GM19099 (cell line): ENCODE results near the gene IL17C.
A peak's percentile ranks its signal among the peaks of the same experiment; 100 is the strongest.

ENCODE experiments used
- POLR2A ChIP-seq: IDR thresholded peaks from 3 replicates; pipeline ENCODE4 v1.6.1; 2011; ENCODE audit warnings: low read depth; ENCODE audit not compliant: insufficient read length; ENCODE audit errors: extremely low read depth

The IL17C gene

DNA sequence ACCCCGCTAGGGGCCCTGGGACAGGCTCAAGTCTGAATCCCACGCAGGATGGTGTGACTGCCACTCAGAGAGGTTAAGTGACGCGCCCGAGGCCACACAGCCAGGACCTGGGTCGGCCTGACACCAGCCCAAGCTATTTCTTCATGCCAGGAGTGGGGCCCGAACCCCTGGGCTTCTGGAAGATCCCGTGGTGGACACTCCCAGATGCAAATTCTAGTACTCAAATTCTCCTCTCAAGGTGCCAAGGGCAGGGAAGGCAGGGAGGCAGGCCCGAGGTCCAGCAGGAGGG is 5.2 kb downstream of the IL17C start:
- no peak for TF ChIP-seq POLR2A

DNA sequence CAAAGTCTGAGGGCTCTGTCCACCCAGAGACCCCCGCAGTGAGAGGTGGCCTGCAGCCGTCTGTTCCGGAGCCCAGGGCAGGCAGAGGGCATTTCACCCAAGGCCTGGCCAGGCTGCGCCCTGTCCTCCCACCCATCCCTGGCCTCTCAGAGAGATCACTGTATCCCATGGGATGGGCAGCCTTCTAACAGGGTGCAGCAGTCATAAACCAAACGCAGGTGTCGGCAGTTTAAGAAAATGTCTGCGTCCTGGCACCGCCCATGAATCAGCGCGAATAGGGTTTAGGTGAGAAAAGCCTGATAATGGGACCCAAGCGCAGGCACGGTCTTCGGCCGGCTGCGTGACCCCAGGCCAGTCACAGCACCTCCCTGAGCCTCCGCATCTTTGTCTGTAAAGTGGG is 7.1 kb downstream of the IL17C start:
- no peak for TF ChIP-seq POLR2A

DNA sequence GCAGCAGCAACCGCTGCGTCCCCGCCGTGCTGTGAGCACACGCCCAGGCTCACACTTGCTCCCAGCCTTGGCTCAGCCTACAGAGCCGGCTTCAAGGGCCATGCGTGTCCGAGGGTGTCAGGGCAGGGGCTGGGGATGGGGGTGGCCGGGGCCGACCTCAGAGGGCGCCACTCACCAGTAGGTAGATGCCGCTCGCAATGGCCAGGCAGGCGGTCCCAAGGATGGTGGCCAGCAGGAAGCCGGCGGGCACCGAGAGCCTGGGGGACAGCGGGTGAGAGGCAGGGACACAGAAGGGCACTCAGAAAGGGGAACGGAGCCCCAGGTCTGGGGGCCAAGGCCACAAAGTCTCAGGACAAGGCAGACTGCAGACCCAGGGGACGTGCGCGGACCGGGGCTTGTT is 7.6 kb downstream of the IL17C start:
- no peak for TF ChIP-seq POLR2A

DNA sequence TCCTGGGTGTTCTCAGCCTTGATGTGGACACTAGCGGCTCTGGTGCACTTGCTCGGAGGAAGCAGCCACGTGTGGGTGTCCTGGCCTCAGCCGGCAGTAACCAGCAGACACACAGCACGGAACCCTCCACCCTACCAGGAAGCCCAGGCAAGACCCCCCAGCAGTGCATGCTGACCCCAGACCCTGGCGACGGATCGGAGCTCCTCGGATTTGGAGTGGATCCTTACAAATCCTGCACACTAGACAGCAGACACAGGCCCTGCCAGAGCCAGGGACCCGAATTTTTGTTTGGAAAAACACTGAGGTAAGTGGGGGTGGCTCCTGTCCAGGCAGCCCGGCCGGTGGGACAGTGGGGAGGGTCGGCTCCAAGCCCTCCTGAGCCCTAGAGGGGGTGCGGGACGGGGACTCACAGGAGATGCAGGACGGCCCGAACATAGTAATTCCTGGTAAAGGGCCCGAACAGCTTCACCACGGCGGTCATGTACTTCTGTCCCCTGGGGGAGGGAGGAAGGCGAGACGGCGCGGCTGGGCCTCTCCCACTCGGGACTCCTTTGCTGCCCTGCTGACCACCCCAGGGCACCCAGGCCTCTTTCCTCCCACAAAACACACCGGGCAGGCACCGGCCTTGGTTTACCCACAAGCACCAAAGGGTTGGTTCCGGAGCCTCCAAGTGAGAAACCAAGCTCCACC is 8.1 kb downstream of the IL17C start:
- peak; percentile 22 for TF ChIP-seq POLR2A

DNA sequence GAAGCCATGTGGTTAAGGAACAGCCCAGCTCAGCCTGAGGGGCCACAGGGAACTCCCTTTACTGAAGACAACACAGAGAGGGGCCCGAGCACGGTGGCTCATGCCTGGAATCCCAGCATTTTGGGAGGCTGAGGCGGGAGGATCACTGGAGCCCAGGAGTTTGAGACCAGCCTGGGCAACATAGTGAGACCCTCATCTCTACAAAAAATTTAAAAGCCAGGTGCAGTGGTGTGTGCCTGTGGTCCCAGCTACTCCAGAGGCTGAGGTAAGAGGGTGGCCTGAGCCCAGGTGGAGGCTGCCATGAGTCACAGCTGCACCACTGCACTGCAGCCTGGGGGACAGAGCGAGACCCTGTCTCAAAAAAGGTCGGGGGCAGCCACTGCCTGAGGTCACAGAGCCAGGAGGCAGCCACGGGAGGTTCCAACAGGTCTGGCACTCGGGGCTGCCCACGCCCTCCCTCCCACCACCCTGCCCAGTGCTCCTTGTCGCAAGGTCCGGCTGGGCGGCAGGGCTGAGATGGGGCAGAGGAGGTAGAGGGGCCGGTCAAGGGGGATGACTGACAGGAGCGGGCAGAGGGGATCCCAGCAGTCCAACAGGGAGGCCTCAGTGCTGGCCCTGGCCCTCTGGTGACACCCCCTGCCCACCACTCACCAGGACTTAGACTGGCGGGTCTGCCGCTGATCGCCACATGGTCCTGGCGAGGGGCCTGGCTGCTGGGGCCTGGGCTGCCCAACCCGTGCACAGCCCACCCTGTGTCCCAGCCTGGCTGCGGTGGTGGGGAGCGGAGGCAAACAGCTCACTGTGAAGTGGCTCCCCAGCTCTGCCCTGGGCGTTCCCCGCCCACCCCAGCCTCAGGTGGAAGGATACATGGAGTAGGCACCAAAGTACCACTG is 9.1 kb downstream of the IL17C start:
- peak; percentile 0 for TF ChIP-seq POLR2A

DNA sequence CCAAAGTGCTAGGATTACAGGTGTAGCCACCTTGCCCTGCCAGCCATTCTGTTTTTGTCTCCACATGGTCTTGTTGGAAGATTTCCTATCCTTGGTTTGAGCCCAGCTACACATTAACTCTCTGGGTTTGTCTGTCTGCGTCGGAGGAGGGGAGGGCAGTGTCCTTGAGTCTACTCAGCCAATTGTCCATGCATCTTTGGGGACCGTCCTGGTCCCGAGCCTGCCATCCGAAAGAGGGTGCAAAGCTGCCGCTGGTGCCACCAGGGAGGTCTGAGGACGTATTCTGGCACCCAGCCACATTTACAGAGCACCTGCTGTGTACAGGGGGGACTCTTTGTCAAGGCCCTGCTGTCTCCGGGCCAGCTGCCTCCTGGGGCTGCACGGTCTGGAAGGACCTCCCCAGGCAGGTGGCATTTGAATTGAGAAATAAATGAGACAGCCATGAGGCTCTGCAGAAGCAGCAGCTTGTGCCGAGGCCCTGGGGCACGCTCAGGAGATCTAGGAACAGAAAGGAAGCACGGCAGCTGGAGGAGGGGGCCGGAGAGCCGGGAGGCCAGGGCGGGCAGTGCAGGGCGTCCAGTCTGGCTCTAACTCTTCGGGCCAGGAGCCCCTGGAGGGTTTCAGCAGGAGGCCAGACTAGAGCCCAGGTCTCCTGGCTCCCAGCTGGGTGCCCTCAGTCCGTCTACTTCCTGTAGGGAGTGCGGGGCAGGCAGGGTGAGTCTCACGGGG is 11.0 kb downstream of the IL17C start:
- TF ChIP-seq POLR2A: peak; percentile 9

DNA sequence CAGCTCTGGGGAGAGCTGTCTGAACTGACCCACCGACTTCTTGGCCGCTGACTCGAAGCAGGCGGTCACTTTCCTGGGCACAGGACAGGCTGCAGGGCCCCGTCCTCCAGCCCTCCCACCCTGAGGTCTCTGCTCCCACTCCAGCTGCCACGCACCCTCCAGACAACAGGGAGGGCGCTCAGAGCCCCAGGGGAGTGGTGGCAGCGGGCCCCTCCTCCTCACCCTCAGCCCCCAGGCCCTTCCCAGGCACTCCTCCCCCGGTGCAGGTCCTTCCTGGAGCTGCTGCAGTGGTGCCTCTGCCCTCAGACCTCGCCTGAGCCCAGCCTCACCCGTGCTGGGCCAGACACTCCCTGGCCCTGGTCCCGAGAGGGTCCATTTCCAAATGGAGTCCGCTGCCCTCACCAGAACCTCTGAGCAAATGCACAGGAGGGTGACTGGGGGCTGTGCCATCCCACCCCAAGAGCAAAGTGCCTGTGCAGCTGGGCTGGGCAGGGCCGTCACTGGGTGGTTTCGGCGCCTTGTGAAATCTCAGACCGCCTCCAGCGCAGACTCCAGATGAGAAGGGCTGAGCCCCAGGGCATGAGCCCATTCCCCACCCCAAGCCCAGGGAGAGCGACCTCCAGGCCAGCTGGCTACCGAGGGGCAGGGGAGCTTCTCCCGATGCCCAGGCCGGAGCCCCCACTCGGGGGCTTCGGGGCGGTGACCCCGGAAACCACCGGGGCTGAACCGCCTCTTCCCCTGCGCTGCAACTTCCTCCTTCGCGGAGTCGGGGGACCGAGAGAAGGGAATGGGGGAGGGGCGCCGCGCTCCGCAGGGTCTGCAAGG is 11.8 kb downstream of the IL17C start:
- TF ChIP-seq POLR2A: no peak

DNA sequence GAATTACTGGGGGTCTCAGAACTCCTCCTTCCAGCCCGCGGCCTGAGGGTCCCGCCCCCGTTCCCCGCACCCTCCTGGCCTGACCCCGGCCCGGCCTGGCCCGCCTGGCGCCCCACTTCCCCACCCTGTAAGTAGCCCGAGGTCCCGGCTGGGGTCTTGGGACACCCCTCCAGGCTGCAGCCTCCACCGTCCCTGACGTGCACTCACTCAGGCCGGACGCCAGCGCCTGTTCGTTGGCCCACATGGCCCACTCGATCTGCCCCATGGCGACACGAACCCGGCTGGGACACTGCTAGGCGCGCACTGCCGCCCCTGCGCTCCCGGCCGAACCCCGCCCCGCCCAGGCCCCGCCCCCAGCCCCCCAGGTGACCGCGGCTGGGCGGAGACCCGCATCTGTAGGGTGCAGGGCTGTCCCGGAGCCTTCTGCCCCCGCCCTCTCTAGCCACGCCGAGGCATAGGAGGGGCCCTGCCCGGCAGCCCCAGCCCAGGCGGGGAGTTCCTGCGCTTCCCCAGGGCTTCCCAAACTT is 12.4 kb downstream of the IL17C start, which contains the start of gene CYBA:
Gene CYBA (minus strand): TSS at position 305 of the 527 bp plus-strand sequence. CDS start 40 bp downstream, at position 265.
- TF ChIP-seq POLR2A: peak; percentile 92

DNA sequence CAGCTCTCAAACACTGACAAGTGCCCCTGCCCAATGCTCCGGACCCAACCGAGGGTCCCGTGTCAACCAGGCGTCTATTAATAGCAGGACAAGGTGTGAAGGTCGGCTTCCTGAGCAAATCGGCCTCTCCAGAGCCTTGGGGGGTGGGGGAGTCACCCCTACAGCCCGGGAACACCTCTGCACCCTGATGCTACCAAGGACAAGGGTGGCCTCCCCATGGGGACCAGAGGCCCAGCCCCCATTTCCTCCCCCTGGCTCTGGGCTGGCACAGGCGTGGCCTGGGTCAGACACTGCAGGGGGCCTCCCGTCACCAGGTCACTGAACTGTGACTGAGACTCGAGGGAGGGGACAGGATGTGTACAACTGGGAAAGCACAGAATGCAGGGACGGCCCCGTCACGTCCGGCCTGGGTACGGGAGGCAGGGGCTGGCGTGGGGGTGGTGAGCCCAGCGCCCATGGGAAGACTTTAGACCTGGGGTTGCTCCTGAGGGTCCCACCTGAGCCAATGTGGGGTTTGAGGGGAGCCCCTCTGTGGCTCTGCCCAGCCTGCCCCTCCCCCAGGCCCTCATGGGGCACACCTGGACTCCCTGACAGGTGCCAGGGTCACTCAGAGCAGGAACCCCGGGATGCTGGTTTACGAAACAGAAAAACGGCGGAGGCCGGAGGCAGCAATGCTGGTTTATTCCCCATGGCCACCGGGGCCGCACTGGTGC is 13.1 kb downstream of the IL17C start:
- TF ChIP-seq POLR2A: peak; percentile 66

DNA sequence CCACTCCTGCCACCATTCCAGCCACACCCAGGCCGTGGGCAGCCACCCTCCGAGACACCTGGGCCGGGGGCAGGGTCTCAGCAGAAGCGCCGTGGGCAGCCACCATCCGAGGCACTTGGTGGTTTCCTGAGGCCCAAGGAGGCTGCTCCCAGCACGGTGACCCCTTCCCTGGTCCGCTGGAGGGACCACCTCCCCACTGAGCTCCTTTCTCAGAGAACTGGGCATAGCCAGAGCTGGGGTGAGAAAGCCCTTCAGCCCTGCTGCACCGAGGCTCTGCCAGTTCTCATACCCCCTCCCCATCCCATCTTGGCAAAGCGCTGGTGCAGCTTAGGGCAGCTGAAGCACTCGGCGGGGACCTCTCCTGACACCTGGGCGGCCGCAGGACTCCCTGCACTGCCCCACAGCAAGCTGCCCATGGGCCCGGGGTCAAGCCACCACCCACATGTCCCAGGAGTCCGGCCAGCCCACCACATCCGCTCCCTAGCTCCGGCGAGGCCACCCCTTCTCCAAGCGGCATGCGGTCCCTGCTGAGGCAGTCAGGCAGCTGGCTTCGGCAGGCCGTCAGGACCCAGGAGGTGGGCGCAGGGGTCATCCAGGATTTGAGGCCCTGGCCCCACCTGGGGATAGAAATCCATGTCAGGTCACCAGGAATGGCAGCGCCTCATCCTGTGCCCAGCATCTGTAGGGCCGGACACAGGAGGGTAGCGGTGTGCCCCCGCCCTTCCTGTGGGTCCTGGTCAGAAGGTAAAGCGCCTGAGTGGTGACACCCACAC is 13.8 kb downstream of the IL17C start:
- no peak for TF ChIP-seq POLR2A

DNA sequence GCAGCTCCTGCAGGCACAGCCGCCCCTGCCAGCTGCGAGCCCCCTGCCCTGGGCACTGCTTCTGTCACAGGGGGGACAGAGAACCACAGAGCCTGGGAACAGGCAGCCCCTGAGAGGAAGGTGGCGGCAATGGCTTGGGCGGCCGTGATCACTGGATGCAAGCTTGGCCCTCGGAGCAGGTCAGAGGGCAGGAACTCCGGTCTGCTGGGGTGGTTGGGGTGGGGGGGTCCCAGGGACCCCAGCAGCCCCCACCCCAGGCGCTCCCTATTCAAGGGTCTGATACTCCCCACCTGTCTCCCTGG is 14.3 kb downstream of the IL17C start:
- TF ChIP-seq POLR2A: no peak

DNA sequence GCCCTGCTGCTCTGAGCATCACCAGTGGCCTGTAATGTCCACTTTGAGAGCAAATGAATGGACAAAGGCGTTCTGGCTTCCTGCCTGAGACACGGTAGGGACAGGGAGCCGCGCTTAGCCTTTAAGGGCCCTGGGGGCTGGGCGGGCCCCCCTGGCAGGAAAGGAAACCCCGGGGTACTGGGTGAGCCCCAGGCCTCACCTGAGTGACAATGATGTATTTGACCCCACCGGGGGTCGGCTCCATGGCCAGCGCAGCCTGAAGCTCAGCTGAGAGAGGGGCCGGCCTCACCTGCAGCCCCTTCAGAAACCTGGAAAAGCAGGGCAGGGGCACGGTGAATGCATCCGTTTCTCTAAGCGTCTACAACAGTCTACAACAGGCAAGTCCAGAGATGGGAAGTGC is 14.7 kb downstream of the IL17C start:
- no peak for TF ChIP-seq POLR2A

DNA sequence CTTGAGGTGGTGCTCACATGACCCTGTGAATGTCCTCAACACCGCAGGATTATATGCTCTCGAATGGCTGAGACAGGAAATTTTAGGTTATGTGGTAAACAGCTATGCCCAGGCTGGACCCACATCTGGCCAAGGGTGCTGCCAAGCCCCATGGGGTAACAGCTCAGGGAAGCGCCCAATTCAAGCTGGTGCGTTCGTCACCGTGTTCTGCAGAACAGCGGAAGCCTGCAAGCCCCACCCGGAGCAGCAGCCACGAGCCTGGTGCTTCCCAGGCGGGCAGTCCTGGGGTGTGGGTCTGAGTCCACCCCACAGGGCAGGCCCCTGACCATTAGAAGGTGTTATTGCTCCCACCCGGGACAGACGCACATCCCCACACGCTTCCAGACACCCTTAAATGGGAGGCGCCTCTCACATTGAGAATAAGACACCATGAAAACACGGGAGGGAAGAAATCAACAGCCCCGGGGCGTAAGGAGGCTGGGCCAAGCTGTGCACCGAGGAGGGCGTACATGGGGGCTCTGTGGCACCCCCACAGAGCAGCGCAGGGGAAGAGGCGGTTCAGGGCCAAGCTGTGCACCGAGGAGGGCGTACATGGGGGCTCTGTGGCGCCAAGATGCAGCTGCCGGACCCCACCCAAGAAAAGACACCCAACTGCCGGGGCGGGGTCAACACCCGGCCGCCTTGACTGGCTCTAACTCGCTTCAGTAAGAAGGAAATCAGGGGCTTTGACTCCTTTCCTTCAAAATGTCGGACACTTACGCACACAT is 15.4 kb downstream of the IL17C start:
- TF ChIP-seq POLR2A: no peak

DNA sequence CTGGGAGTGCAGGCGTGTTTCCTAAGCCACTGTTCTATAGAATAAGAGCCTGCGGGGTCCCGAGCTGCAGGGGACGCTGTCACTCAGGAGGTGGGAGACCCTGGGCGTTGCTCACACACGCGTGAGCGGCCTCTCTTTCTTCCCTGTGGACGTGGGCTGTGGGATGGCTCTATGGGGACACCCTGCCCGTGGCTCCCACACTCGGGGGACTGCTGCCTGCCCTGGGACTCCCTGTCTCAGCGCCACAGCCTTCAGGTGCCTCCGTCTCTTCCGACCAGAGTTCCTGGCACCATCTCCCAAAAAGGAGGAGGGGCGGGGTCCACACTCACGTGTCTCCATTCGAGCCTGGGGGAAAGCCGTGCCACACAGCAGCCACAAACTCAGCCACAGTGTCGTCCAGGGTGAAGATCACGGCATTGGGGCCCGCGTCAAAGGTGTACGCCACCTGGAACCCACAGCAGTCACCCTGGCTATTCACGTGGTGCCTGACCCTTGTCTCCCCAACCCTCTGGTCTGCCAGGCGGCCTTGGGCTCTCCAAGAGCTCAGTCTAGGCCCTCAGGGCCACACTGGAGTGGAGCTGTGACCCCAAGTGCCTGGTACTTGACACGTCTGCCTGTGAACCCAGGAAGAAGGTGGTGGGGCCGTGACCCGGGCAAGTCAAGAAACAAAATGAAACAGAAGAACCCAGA is 16.1 kb downstream of the IL17C start:
- TF ChIP-seq POLR2A: no peak
